DND-41 (cell line): ENCODE results near the gene NRXN2.

Experiments used
- CTCF ChIP-seq: IDR thresholded peaks from 2 replicates; pipeline ENCODE4 v1.5.1; 2012; ENCODE audit warnings: borderline replicate concordance, low read length, moderate library complexity, mild to moderate bottlenecking; ENCODE audit not compliant: poor library complexity, severe bottlenecking; ENCODE audit errors: extremely low read depth
- EZH2 ChIP-seq: IDR thresholded peaks from 3 replicates; pipeline ENCODE4 v1.6.1; 2012; ENCODE audit warnings: borderline replicate concordance, low read depth, mild to moderate bottlenecking, moderate library complexity, low read length, inconsistent platforms; ENCODE audit not compliant: severe bottlenecking

GRCh38 chr11:64744544-64745188 lies 21.7 kb upstream of the NRXN2 start:
- TF ChIP-seq CTCF (no peak), EZH2 (no peak)
